Transverse colon (tissue), 4 donors: ENCODE measurements around the gene CYP4A22. TPM values are rescaled to one million over a fixed set of nuclear protein-coding genes. Genes with fewer than 3 reads are reported as not detected.
"Not testable (repeated sequence)": the region's sequence is repeated elsewhere in the genome, so short reads cannot be mapped to it uniquely, and the experiment has no call there.

Experiments
- DNase-seq: peaks from one replicate; pipeline ENCODE4 v3.0.0-alpha.2; 2019
- H3K27ac ChIP-seq, 4 donors: fragments of 200-600 bp; sonication (generic); 2 replicates each; pipeline ENCODE4 v1.5.1; 2016 to 2018; ENCODE audit warnings: inconsistent platforms in 4 of 4
- H3K27me3 ChIP-seq: fragments of 200-600 bp; sonication (generic); 2 replicates; pipeline ENCODE4 v1.5.1; 2017; ENCODE audit warnings: inconsistent platforms
- H3K36me3 ChIP-seq, 4 donors: fragments of 200-600 bp; sonication (generic); 2 replicates each; pipeline ENCODE4 v1.5.1; 2017 to 2019; ENCODE audit warnings: inconsistent platforms in 4 of 4
- H3K4me1 ChIP-seq, 4 donors: fragments of 200-600 bp; sonication (generic); 2 replicates each; pipeline ENCODE4 v1.5.1; 2017 to 2020; ENCODE audit warnings: inconsistent platforms in 4 of 4
- H3K4me3 ChIP-seq, 4 donors: fragments of 200-600 bp; sonication (generic); 1 replicate in 1 of 4; 2 replicates in 3 of 4; pipeline versions ENCODE4 v1.5.1 to v1.6.1; 2017 to 2019; ENCODE audit warnings: inconsistent platforms in 4 of 4
- H3K9me3 ChIP-seq, 2 donors: fragments of 200-600 bp; sonication (generic); 2 replicates each; pipeline ENCODE4 v1.5.1; 2017 to 2019; ENCODE audit warnings: inconsistent platforms in 2 of 2
- CTCF ChIP-seq, 5 experiments: fragments of 200-600 bp in 3 of 5; fragments of 450-650 bp in 2 of 5; sonication (generic) in 3 of 5; IDR thresholded peaks; 1 replicate in 2 of 5; 2 replicates in 3 of 5; pipeline ENCODE4 v1.5.1; 2016 to 2017; ENCODE audit warnings: antibody characterized with exemption in 5 of 5, inconsistent platforms in 3 of 5, mild to moderate bottlenecking in 2 of 5, moderate library complexity in 1 of 5
- EP300 ChIP-seq: sonication (generic); formaldehyde crosslinking; IDR thresholded peaks from one replicate; pipeline ENCODE4 v1.6.1; 2017; ENCODE audit warnings: antibody characterized with exemption, low read depth
- POLR2A ChIP-seq: fragments of 450-650 bp; IDR thresholded peaks from one replicate; pipeline ENCODE4 v1.6.1; 2016; ENCODE audit warnings: antibody characterized with exemption, mild to moderate bottlenecking, moderate library complexity
- POLR2AphosphoS5 ChIP-seq, 3 donors: sonication (generic); formaldehyde crosslinking; IDR thresholded peaks; one replicate each; pipeline ENCODE4 v1.6.1; 2016; ENCODE audit warnings: antibody characterized with exemption in 3 of 3
- WGBS, 2 donors: methylation state at CpG; one replicate each; pipeline ENCODE4 v1.1.5; 2018; ENCODE audit warnings: low coverage in 1 of 2; 5-methylcytosine and 5-hydroxymethylcytosine counted together
- in situ Hi-C, 4 donors: fragments of 200-750 bp; cut with MboI; loops; one replicate each; pipeline versions ENCODE4 v1.15.0 to v1.15.1; 2017; ENCODE audit warnings: low sequenced_read_pairs in 3 of 4, low pct_ligation_motif_present in 1 of 4, low pct_unique_long_range_greater_than_20kb in 1 of 4
- intact Hi-C: fragments of 100-400 bp; cut with DNase I; formaldehyde crosslinking; loops from one replicate; pipeline ENCODE4 v1.15.1; 2023; ENCODE audit warnings: low total_unique reads
- total RNA-seq, 4 donors: library from RNA; depleted of rRNA; stranded (reverse); fragments of >200 nt; gene quantifications; one replicate each; pipeline ENCODE4 v1.1.0, GENCODE V29; 2016

The CYP4A22 gene
- total RNA-seq, 4 donors from 2014 or later: not detected

GRCh38 chr1:47190857-47191256 lies 53.6 kb downstream of the CYP4A22 start:
- peak overlapping the region; percentile 71 to 86 (median 81) for H3K27ac ChIP-seq
- peaks cover 7 to 46% (median 42%) of the 10 kb centered on the region in 4 donors for H3K4me1 ChIP-seq
- intact Hi-C loops (no loop called here), in situ Hi-C loops (loop anchor here (10.0 to 25.0 kb wide), 3 partner anchors 74 to 521 kb away; partner anchors contain the start of gene FOXE3 (in 2 of the 4))
- no peaks in the 10 kb centered on the region for H3K27me3 ChIP-seq
- no peak for DNase-seq
- no peak overlapping the region for H3K4me3 ChIP-seq
- TF ChIP-seq EP300 (no peak), POLR2AphosphoS5 (IDR thresholded peaks at IDR 0.05) (no peak), CTCF (IDR thresholded peaks at IDR 0.05) (no peak), POLR2A (no peak)
- H3K36me3 ChIP-seq: no peaks in the 10 kb centered on the region
- H3K9me3 ChIP-seq: no peaks in the 10 kb centered on the region
- 80% methylated on average over 5 of the region's 6 CpGs; no CpG with 5 or more reads in 1 of the 2 donors for WGBS, 2 donors

GRCh38 chr1:47191940-47192457 lies 54.8 kb downstream of the CYP4A22 start:
- peaks cover 7 to 46% (median 42%) of the 10 kb centered on the region in 4 donors for H3K4me1 ChIP-seq
- H3K27ac ChIP-seq: peak overlapping the region; percentile 60 to 86 (median 66)
- WGBS, 2 donors: 55 to 100% methylated on average over 1 to 4 of the region's 4 CpGs
- TF ChIP-seq CTCF (IDR thresholded peaks at IDR 0.05) (no peak), EP300 (no peak), POLR2A (no peak), POLR2AphosphoS5 (IDR thresholded peaks at IDR 0.05) (no peak)
- H3K36me3 ChIP-seq: no peaks in the 10 kb centered on the region
- no peak overlapping the region for H3K4me3 ChIP-seq
- peak; percentile 41 for DNase-seq
- intact Hi-C loops (no loop called here), in situ Hi-C loops (loop anchor here (10.0 to 25.0 kb wide), 3 partner anchors 73 to 520 kb away; partner anchors contain the start of gene FOXE3 (in 2 of the 4))
- no peaks in the 10 kb centered on the region for H3K9me3 ChIP-seq
- H3K27me3 ChIP-seq: no peaks in the 10 kb centered on the region

GRCh38 chr1:47192458-47193384 lies 55.5 kb downstream of the CYP4A22 start:
- peak in 2 of 3 donors; percentile 38 to 51 for TF ChIP-seq POLR2AphosphoS5 (IDR thresholded peaks at IDR 0.05)
- TF ChIP-seq POLR2A: peak; percentile 37
- peak; percentile 92 to 96 (median 94) for TF ChIP-seq CTCF (IDR thresholded peaks at IDR 0.05)
- TF ChIP-seq EP300: no peak
- H3K4me1 ChIP-seq: peaks cover 7 to 46% (median 42%) of the 10 kb centered on the region in 4 donors
- intact Hi-C loops (no loop called here), in situ Hi-C loops (loop anchor here (10.0 to 25.0 kb wide), 3 partner anchors 72 to 520 kb away; partner anchors contain the start of gene FOXE3 (in 2 of the 4))
- H3K36me3 ChIP-seq: no peaks in the 10 kb centered on the region
- H3K4me3 ChIP-seq: no peak overlapping the region
- H3K27ac ChIP-seq: peak overlapping the region; percentile 60 to 86 (median 66)
- peak; percentile 82 for DNase-seq
- 14 to 22% methylated on average over 3 to 10 of the region's 10 CpGs for WGBS, 2 donors
- no peaks in the 10 kb centered on the region for H3K9me3 ChIP-seq
- H3K27me3 ChIP-seq: peaks cover 6% of the 10 kb centered on the region

- H3K27ac ChIP-seq, H3K4me3 ChIP-seq, H3K36me3 ChIP-seq, H3K9me3 ChIP-seq, intact Hi-C loops, H3K27me3 ChIP-seq, DNase-seq: not testable (repeated sequence)
- 87 to 88% methylated on average over 3 to 10 of the region's 10 CpGs for WGBS, 2 donors
- H3K4me1 ChIP-seq: peaks cover 7 to 46% (median 41%) of the 10 kb centered on the region in 4 donors
- in situ Hi-C loops: loop anchor here (10.0 to 25.0 kb wide), 3 partner anchors 71 to 519 kb away; partner anchors contain the start of gene FOXE3 (in 2 of the 4)
Observed at GRCh38 chr1:47193496-47193895, 56.3 kb downstream of the CYP4A22 start.
